IPS DF 19.7 (cell line): Measurements from ENCODE around the gene ARSG.
"Not testable (repeated sequence)": the region's sequence is repeated elsewhere in the genome, so short reads cannot be mapped to it uniquely, and the experiment has no call there.

ENCODE experiments used
- DNase-seq: peaks from one replicate; pipeline ENCODE4 v3.0.0-alpha.2; 2013; ENCODE audit warnings: low read depth, low spot score

Gene ARSG

DNA sequence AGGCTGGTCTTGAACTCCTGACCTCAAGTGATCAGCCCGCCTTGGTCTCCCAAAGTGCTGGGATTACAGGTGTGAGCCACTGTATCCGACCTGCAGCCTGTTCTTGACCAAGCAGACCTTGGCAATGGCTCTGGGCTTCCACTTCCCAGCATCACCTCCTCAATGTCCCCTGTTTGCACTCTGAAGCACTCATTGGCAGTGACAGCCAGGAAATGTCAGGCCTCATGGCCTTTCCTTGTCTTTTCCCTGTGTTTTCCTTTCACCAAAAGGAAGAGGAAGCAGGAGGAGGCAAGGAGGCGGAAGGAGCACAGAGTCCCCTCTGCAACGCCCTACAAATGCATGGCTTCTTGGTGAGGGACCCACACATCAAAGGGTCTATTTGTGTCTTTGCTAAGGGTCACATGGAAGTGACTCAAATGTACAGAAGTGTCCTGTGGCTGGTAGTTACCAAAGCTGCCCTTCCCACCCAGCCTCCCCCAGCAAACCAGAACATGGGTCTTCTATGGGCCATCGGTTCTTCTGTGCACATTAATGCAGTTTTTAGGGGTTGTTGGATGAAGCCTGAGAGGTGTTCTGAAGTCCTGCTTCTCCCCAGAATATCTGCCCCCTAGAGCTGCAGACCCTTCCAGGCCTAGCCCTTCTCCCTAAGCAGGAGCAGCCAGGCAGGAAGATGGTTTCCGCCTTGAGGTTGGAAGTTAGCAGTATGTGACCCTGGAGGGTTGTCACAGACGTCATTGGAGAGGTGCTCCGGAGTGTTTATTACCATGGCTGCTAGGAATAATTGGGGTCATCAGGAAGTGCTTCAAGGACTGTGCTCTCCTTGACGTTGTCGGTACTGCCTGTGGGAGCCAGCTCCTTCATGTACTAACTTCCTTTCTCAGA lies 105.2 kb downstream of the ARSG start:
- no peak for DNase-seq

DNA sequence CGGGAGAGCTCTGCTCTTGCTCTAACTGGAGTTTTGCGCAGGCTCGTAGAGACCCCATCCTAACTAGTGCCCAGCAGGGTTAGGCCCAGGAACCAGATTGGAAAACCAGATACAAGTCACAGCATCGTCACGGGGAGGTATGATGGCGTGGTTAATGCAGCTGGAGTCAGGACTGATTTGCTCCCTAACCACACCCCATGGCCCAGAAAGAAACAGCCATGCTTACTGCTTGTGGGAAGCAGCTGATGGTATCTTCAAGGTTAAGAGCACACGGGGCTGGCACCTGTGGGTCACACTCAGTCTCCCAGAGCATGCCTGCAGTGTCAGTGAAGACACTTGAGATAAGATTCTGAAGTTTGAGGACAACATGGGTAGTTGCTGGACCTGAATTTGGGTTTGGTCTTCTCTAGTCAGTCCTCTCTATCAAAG lies 105.8 kb downstream of the ARSG start:
- DNase-seq: no peak

DNA sequence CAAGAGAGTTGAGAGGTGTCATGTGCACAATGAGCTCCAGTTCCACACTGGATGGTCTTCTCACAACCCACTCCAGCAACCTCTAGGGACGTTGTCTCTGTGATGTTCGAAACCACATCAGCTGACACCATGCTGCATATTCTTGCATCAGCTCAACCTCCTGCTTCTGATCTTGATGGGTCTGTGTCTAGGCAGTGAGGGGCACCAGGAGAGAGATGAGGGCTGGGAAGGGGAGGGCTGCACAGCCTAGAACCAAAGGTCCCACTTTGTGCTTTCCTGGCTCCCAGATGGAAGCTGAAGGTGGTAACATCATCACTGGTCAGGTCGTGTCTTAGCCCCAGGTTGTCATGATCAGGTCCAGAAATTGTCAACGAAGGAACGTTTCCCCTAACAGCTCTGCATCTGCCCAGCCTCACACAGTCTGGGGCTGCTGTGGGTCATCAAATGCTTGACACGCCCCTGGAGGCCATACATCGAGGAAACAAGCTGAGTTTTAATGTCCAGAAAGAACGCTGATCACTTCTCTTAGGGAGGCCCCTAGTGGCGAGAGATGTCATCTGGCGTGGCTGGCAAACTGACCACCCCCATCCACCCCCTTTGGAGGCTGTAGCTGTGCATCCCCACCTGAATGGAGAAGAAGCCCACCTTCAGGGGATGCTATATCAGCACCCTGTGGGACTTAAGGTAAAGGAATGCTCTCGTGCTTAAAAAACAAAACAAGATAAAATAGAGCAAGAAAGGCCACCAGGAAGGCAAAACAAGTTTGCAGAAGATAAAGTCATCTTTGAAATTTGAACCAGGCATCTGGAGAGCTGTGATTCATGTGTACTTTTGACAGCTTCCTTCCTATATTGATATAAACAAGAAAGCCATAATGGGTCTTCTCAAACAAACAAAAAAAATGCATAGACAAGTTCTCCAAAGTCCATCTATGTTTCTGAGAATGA lies 107.7 kb downstream of the ARSG start:
- no peak for DNase-seq

DNA sequence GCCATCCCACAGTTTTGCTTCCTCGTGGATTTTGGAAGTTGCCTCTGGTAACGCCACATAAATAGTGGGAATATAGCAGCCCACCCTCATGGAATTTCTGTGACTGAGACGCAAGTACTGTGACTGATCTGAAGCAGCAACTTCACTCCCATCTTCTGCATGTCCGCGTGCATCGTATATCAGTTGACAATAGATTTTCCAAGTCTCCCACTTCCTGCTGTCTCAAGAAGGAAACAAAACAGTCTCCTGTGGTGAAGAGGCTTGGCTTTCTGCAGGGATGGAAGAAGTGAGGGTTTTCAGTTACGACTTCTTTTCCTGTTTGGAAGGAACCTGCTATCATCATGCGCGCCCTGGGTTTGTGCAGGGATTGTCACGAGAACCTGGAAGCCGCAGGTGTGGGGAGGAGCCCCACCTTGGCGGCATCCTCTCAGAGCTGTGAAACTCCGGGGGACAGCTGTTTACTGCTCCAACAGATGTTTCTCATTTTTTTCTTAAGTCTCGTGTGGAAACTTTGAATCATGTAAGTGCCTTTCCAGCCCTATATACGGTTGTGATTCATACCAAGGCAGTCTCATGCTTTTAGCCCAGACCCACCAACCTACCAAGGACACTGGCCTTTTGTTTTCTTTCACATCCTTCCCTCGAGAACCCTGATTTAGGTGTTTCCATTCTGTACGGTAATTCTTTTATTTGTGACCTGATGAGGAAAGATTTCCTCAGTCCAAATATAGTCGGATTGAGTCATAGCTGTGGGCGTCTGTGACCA lies 108.5 kb downstream of the ARSG start:
- DNase-seq: no peak

DNA sequence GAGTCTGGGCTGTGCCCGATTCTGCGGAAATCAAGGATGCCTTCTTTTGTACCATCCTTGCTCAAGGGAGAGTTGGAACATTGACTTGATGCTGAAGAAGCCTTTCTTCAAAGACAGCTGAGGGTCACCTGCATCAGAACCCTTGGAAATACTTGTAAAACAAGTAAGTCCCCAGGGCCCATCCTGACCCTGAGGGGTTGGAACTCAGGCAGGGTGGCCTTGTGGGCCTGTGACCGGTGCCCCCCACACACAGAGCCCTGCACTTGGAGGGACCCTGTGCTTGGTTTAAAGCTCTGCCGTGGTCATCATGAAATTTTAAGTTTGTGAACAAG lies 109.1 kb downstream of the ARSG start:
- DNase-seq: no peak

DNA sequence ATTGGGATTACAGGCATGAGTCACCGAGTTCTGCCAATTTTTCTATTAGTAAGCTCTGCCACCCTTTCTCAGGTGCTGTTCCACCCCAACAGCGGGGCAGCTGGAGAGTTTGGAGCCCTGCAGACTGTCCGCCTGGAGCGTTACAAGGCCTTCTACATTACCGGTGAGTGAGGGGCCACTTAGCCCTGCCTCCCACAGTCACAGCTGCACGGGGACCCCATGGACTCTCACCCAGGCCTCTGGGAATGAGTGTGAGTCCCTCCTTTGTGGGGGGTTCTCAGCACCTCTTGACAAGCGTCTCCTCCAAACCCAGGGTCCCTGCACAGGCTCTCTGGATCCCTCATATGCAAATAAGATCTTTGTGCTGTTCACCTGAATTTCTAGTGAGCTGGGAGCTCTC lies 110.0 kb downstream of the ARSG start:
- DNase-seq: no peak

DNA sequence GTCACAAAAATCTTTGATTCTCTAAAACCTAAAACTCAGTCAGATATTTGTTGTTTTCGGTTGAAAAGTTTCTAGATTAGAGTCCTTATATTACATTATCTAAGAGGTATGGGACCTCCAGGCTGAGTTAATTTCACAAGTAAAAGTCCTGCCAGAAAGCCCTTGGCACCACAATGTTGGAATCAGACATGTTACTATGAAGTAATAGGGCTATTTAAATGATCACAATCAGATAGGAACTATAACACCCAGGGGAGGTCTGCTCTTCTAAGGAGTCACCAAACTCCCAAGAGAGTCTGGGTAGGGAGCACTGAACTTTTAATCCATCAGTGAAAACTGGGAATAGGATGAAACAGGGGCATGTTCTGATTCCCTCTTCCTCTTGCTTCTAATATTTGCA lies 111.8 kb downstream of the ARSG start:
- no peak for DNase-seq

DNA sequence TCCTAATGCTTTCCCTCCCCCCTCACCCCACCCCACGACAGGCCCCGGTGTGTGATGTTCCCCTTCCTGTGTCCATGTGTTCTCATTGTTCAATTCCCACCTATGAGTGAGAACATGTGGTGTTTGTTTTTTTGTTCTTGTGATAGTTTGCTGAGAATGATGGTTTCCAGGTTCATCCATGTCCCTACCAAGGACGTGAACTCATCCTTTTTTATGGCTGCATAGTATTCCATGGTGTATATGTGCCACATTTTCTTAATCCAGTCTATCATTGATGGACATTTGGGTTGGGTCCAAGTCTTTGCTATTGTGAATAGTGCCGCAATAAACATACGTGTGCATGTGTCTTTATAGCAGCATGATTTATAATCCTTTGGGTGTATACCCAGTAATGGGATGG lies 112.5 kb downstream of the ARSG start:
- DNase-seq: not testable (repeated sequence)

DNA sequence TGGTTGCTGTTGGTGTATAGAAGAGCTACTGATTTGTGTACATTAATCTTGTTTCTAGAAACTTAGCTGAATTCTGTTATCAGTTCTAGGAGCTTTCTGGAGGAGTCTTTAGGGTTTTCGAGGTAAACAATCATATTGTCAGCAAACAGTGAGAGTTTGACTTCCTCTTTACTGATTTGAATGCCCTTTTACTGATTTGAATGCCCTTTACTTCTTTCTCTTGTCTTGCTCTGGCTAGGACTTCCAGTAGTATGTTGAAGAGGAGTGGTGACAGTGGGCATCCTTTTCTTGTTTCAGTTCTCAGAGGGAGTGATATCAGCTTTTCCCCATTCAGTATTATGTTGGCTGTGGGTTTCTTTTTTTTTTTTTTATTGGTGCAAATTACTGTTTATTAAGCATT lies 116.4 kb downstream of the ARSG start:
- not testable (repeated sequence) for DNase-seq

DNA sequence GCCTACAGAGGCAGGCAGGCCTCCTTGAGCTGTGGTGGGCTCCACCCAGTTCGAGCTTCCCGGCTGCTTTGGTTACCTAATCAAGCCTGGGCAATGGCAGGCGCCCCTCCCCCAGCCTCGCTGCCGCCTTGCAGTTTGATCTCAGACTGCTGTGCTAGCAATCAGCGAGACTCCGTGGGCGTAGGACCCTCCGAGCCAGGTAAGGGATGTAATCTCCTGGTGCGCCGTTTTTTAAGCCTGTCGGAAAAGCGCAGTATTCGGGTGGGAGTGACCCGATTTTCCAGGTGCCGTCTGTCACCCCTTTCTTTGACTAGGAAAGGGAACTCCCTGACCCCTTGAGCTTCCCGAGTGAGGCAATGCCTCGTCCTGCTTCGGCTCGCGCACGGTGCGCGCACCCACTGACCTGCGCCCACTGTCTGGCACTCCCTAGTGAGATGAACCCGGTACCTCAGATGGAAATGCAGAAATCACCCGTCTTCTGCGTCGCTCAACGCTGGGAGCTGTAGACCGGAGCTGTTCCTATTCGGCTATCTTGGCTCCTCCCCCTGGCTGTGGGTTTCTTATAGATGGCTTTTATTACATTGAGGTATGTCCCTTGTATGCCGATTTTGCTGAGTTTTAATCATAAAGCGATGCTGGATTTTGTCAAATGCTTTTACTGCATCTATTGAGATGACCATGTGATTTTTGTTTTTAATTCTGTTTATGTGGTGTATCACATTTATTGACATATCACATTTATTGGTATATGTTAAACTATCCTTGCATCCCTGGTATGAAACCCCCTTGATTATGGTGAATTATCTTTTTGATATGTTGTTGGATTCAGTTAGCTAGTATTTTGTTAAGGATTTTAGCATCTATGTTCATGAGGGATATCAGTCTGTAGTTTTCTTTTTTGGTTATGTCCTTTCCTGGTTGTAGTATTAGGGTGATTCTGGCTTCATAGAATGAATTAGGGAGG lies 122.6 kb downstream of the ARSG start:
- not testable (repeated sequence) for DNase-seq

DNA sequence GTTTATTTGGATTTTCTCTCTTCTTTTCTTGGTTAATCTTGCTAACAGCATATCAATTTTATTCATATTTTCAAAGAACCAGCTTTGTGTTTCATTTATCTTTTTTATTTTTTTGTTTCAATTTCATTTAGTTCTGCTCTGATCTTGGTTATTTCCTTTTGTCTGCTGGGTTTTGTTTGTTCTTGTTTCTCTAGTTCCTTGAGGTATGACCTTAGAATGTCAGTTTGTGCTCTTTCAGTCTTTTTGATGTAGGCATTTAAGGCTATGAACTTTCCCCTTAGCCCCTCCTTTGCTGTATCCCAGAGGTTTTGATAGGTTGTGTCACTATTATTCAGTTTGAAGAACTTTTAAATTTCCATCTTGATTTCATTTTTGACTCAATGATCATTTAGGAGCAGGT lies 123.6 kb downstream of the ARSG start:
- not testable (repeated sequence) for DNase-seq

DNA sequence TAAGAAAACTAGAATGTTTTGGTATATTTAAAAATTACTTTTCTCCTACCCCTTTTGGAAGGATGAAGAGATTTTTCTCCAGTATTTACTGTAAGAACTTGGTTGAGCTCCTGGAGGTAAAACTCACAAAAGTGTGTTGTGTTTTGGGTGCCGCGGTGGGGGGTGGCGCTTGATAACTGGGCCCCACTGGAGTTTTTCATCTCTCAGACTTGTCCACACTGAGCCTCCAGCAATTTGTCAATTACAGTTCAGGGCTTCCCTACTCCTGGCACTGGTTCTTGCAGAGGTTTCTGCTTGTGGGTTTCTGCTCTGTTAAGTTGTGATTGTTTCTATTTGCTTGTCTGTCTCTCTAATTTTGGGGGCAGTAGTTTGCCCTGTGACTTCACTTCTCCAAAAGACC lies 126.0 kb downstream of the ARSG start:
- no peak for DNase-seq

DNA sequence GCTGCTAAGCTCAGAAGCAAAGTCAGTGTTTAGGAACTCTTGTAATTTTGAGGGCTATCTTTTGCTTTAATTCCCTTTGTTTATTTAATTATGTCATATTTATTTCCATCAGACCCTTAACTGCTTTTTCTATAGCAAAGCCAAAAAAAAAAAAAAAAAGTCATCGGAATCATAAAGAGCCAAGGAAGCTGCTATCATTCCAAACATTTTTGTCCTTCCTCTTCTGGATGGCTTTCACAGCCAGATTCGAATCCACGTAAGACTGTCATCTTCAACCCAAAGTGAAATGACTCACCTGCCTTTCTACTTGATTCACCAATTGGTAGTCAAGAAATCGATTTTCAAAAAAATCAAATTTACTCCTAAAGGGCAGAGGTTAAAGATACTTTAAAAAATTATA lies 127.6 kb downstream of the ARSG start:
- DNase-seq: no peak

DNA sequence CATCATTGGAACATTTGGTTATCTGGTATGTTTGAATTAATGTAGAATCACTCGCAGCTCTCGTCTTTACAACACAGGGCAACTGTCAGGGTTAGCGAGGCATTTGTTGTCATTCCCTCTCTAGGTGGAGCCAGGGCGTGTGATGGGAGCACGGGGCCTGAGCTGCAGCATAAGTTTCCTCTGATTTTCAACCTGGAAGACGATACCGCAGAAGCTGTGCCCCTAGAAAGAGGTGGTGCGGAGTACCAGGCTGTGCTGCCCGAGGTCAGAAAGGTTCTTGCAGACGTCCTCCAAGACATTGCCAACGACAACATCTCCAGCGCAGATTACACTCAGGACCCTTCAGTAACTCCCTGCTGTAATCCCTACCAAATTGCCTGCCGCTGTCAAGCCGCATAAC lies 128.8 kb downstream of the ARSG start:
- no peak for DNase-seq

DNA sequence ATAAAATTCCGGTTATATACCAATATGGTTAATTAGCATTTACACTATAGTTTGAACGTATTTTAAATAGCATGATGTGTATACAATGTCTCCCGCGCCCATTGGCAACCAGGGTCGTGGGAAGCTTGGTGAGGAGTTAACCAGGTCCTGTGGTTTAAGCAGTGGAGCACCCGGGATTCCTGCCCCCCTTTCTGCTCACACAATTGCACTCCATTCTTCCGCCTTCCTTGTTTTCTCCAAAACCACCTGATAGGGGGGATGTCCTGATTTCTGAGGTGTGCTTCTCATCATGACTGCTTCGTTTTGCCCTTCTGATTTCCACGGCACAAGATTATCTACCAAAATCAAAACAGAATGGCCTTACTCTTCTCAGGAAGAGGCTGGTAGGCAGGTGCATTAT lies 130.2 kb downstream of the ARSG start:
- DNase-seq: no peak

DNA sequence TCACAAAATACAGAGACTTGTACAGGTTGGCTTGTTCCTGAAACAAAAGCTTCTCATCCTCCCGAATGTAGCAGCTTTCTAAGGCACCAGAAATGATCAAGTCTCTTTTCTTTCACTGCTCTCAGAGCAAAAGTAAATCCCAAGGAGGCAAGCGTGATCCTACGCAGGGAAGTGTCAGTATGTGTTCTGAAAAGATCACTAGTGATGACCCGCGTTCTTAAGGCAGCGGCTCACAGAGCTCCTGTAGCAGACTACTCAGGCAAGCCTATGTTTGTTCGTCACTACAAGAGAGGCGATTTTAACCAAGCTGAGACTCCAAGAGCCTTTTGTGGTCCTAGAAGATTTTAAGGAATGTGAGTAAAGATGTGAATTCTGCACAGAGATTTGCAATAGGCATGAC lies 131.5 kb downstream of the ARSG start:
- no peak for DNase-seq

DNA sequence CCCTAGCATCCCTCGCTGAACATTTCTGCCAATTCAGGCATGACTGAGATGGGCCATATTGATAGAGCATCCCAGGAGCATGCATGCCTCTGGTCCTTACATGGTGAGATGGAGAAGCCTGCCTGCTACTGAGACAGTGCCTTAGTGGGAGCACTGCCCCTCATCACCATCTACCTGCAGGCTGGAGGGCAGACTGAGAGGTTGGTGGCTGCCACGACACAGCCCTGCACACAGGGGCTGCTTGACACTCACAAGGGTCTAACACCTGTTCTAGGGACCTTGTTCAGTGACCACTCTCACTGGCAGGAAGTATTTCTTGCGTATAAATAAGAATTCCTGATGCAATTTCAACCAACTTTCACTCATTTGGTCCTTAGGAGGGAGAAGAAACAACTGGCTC lies 132.0 kb downstream of the ARSG start:
- DNase-seq: no peak

DNA sequence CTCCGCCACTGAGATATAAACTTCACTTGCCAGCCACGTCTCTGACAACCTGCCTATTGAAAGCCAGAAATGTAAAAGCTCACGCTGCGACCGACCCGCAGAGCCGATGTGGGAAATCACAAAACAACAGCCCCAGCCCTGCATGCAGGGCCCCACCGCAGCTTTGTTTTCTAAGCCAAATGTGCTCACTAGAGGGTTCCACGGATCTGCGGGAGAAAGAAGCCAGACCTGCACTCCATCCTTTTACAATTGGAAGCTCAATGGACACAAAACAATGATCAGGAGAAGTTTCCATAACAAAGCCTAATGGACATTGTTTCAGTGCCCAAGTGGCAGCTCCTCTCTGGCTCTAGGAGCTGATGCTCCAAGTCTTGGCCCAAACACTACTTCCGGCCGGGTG lies 132.9 kb downstream of the ARSG start:
- no peak for DNase-seq

DNA sequence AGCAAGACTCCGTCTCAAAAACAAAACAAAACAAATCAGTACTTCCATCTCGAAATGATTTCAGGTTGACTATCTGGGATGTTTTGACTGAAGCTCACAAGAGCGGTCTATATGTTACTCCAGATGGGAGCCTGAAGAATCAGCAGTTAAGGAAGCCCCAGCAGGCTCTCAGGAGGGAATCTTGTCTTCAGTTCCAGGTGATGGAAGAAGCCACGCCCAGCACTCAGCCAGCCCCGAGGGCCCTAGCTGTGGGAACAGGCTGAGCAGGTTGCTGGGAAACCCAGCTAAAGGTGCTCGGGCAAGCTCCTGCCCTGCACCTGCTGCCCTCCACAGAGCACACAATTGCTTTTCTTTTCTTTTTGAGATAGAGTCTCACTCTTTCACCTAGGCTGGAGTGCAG lies 133.6 kb downstream of the ARSG start:
- no peak for DNase-seq

DNA sequence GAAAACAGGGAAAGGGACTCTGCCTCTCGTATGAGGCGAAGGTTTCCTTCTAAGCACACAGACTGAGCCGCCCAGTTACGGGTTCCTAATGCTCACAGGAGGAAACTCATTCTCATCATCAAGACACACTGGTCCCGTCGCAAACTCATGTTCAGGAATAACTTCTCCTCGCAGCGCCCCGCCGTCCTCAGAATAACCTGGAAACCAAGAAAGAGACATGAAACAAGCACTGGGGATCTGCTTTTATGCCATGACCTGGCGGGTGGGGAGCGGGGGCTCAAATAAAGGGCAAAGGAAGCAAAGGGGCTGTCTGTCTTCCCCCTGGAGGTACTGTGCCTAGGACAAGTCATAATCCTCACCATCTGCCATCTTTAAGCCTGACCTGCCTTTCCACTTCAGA lies 134.7 kb downstream of the ARSG start:
- no peak for DNase-seq

DNA sequence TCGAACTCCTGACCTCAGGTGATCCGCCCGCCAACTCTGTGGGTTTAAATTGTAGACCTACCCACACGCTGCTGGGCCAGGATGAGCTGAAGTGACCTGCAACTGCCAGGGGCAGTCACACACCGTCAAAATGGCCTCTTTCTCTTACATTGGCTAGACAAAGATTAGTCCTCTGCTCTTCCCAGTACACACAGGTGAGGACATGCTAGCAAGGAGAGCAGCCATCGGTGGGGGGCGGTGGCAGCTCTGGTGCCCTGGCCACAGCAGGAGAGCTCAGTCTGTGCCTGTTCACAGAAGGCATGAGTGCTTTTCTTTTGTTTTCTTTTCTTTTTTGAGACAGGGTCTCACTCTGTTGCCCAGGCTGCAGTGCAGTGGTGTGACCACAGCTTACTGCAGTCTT lies 136.3 kb downstream of the ARSG start:
- DNase-seq: no peak
